Lung (tissue), 12 donors: ENCODE results near the gene PCK1. TPM values are rescaled to one million over a fixed set of nuclear protein-coding genes. Genes with fewer than 3 reads are reported as not detected.
A peak's percentile ranks its signal among the peaks of the same experiment; 100 is the strongest.

Source experiments
- ATAC-seq: fragments of 200-7000 bp; cut with Tn5 transposase; one replicate; pipeline ENCODE4 v1.9.1; 2020; ENCODE audit warnings: moderate number of reproducible peaks; ENCODE audit not compliant: insufficient read depth, low FRiP score
- DNase-seq, 3 donors: peaks; one replicate each; pipeline ENCODE4 v3.0.0-alpha.2; 2013 to 2017
- H3K27ac ChIP-seq, 2 donors: one replicate each; pipeline ENCODE4 v1.5.1; 2013; ENCODE audit warnings: mild to moderate bottlenecking in 2 of 2, moderate library complexity in 2 of 2, control low read depth in 1 of 2, inconsistent platforms in 1 of 2, low read depth in 1 of 2, low read length in 1 of 2
- H3K27me3 ChIP-seq, 3 donors: one replicate each; pipeline ENCODE4 v1.5.1; 2013; ENCODE audit warnings: low read length in 2 of 3; ENCODE audit not compliant: control insufficient read depth in 3 of 3, insufficient read depth in 3 of 3
- H3K36me3 ChIP-seq, 4 donors: one replicate each; pipeline ENCODE4 v1.5.1; 2013; ENCODE audit warnings: low read length in 4 of 4, mild to moderate bottlenecking in 1 of 4, moderate library complexity in 1 of 4; ENCODE audit not compliant: control insufficient read depth in 4 of 4, insufficient read depth in 4 of 4
- H3K4me1 ChIP-seq, 5 donors: one replicate each; pipeline ENCODE4 v1.5.1; 2013; ENCODE audit warnings: low read length in 5 of 5, mild to moderate bottlenecking in 2 of 5, moderate library complexity in 1 of 5; ENCODE audit not compliant: control insufficient read depth in 5 of 5, insufficient read depth in 5 of 5
- H3K4me3 ChIP-seq: one replicate; pipeline ENCODE4 v1.5.1; 2013; ENCODE audit warnings: mild to moderate bottlenecking, control low read depth, moderate library complexity
- H3K9ac ChIP-seq, 2 donors: one replicate each; pipeline ENCODE4 v1.5.1; 2013; ENCODE audit warnings: low read length in 2 of 2, control low read depth in 1 of 2; ENCODE audit not compliant: insufficient read depth in 1 of 2
- H3K9me3 ChIP-seq, 4 donors: one replicate each; pipeline ENCODE4 v1.5.1; 2013; ENCODE audit warnings: low read length in 3 of 4, mild to moderate bottlenecking in 1 of 4, moderate library complexity in 1 of 4; ENCODE audit not compliant: control insufficient read depth in 4 of 4, insufficient read depth in 3 of 4
- CTCF ChIP-seq: IDR thresholded peaks from 2 replicates; pipeline ENCODE4 v1.5.1; 2012; ENCODE audit warnings: mild to moderate bottlenecking; ENCODE audit errors: control extremely low read depth, extremely low read depth
- WGBS, 2 donors: extraction: QIAGEN DNeasy Blood & Tissue Kit; methylation state at CpG; one replicate each; pipeline ENCODE4 v1.1.7; 2013; 5-methylcytosine and 5-hydroxymethylcytosine counted together
- polyA plus RNA-seq, 2 donors: library from polyadenylated mRNA; stranded (reverse); fragments of 200-250 nt; gene quantifications; one replicate each; pipeline ENCODE4 v1.2.1, GENCODE V29; 2013
- total RNA-seq, 2 donors: library from RNA; depleted of rRNA in 1 of 2; stranded (reverse); fragments of >200 nt in 1 of 2; gene quantifications; one replicate each; pipeline ENCODE4 v1.2.1, GENCODE V29; 2014 to 2021
- donor health status: control.
- donor health status: control.
- donor health status: Bipolar disorder and iron deficiency.
- donor health status: healthy.
- donor health status: DM: yes; HTN: yes; CAD: no.

PCK1 gene
- total and polyA plus RNA-seq, 4 donors, result 0.05 to 1.7 (median 0.55) TPM

- no peaks in the 10 kb centered on the region for H3K9me3 ChIP-seq
- H3K27me3 ChIP-seq, result peaks cover 0 to 9% (median 0%) of the 10 kb centered on the region in 3 donors
- H3K36me3 ChIP-seq, result no peaks in the 10 kb centered on the region
- DNase-seq, result peak in 1 of 3 donors; percentile 36
- no peak overlapping the region for H3K4me3 ChIP-seq
- no peak overlapping the region for H3K9ac ChIP-seq
- H3K27ac ChIP-seq, result no peak overlapping the region
- 78 to 82% methylated on average over 20 of the region's 20 CpGs for WGBS, 2 donors
- no peak for TF ChIP-seq CTCF
- ATAC-seq, result no peak
- H3K4me1 ChIP-seq, result peaks cover 0 to 10% (median 0%) of the 10 kb centered on the region in 5 donors
These were observed 9.4 kb downstream of the PCK1 start for GRCh38 chr20:57570145-57570850.

- 79 to 83% methylated on average over 8 of the region's 8 CpGs for WGBS, 2 donors
- H3K27ac ChIP-seq, result no peak overlapping the region
- TF ChIP-seq CTCF, result no peak
These were observed 10.0 kb downstream of the PCK1 start for GRCh38 chr20:57570920-57571319.

GRCh38 chr20:57571782-57572416 is 11.0 kb downstream of the PCK1 start:
- H3K9me3 ChIP-seq, result peaks cover 0 to 4% (median 0%) of the 10 kb centered on the region in 4 donors
- DNase-seq, result no peak
- TF ChIP-seq CTCF, result no peak
- 86 to 93% methylated on average over 3 of the region's 3 CpGs for WGBS, 2 donors
- no peak for ATAC-seq
- peaks cover 0 to 10% (median 0%) of the 10 kb centered on the region in 5 donors for H3K4me1 ChIP-seq
- H3K36me3 ChIP-seq, result no peaks in the 10 kb centered on the region
- peaks cover 0 to 7% (median 0%) of the 10 kb centered on the region in 3 donors for H3K27me3 ChIP-seq
- no peak overlapping the region for H3K27ac ChIP-seq
- H3K9ac ChIP-seq, result no peak overlapping the region
- no peak overlapping the region for H3K4me3 ChIP-seq

More at GRCh38 chr20:57570920-57571319, 10.0 kb downstream of the PCK1 start:
- ATAC-seq (no peak), DNase-seq (peak in 1 of 3 donors; percentile 36)
- Histone ChIP-seq H3K9me3 (peaks cover 0 to 4% (median 0%) of the 10 kb centered on the region in 4 donors), H3K4me3 (no peak overlapping the region), H3K9ac (no peak overlapping the region), H3K36me3 (no peaks in the 10 kb centered on the region), H3K27me3 (peaks cover 0 to 5% (median 0%) of the 10 kb centered on the region in 3 donors), H3K4me1 (peaks cover 0 to 10% (median 0%) of the 10 kb centered on the region in 5 donors)
